ENCODE results near the gene SCFD2. TPM values are rescaled to one million over a fixed set of nuclear protein-coding genes. Genes with fewer than 3 reads are reported as not detected.

The SCFD2 gene
- total and polyA plus RNA-seq, 9 donors, result 5.1 to 42.1 (median 13.5) TPM

- TF ChIP-seq CTCF (IDR thresholded peaks at IDR 0.05) (no peak), POLR2A (IDR thresholded peaks at IDR 0.05) (no peak), EP300 (IDR thresholded peaks at IDR 0.05) (no peak)
- no peak overlapping the region for H3K27ac ChIP-seq
- no peaks in the 10 kb centered on the region for H3K4me1 ChIP-seq (ENCODE audit: insufficient read depth)
- H3K27me3 ChIP-seq, result no peaks in the 10 kb centered on the region
- 88 to 93% (median 90%) methylated on average over 2 of the region's 2 CpGs for WGBS, 3 donors
- H3K9me3 ChIP-seq, result no peaks in the 10 kb centered on the region
- H3K4me3 ChIP-seq, result no peak overlapping the region
- intact Hi-C loops (cut with DNase I), result no loop called here
- DNase-seq, result no peak
- no peaks in the 10 kb centered on the region for H3K36me3 ChIP-seq
Observed at GRCh38 chr4:52919461-52919860, 446.4 kb downstream of the SCFD2 start.

GRCh38 chr4:52917817-52918216, 448.0 kb downstream of the SCFD2 start:
- DNase-seq, result no peak
- H3K27ac ChIP-seq, result no peak overlapping the region
- intact Hi-C loops (cut with DNase I), result no loop called here
- H3K9me3 ChIP-seq, result no peaks in the 10 kb centered on the region
- WGBS, 3 donors, result 90 to 95% (median 93%) methylated on average over 5 of the region's 5 CpGs
- peaks cover 3% of the 10 kb centered on the region for H3K4me1 ChIP-seq (ENCODE audit: insufficient read depth)
- TF ChIP-seq EP300 (IDR thresholded peaks at IDR 0.05) (no peak), POLR2A (IDR thresholded peaks at IDR 0.05) (no peak), CTCF (IDR thresholded peaks at IDR 0.05) (no peak)
- no peaks in the 10 kb centered on the region for H3K27me3 ChIP-seq
- H3K4me3 ChIP-seq, result no peak overlapping the region
- H3K36me3 ChIP-seq, result no peaks in the 10 kb centered on the region

- H3K36me3 ChIP-seq, result no peaks in the 10 kb centered on the region
- TF ChIP-seq CTCF (IDR thresholded peaks at IDR 0.05) (no peak), POLR2A (IDR thresholded peaks at IDR 0.05) (no peak), EP300 (IDR thresholded peaks at IDR 0.05) (no peak)
- H3K4me3 ChIP-seq, result no peak overlapping the region
- no peak overlapping the region for H3K27ac ChIP-seq
- H3K4me1 ChIP-seq (ENCODE audit: insufficient read depth), result peaks cover 5% of the 10 kb centered on the region
- no peaks in the 10 kb centered on the region for H3K9me3 ChIP-seq
- DNase-seq, result no peak
- no peaks in the 10 kb centered on the region for H3K27me3 ChIP-seq
- WGBS, 3 donors, result 93 to 99% (median 95%) methylated on average over 6 of the region's 6 CpGs
- intact Hi-C loops (cut with DNase I), result no loop called here
Observed at GRCh38 chr4:52915730-52916300, 450.0 kb downstream of the SCFD2 start.

DNA sequence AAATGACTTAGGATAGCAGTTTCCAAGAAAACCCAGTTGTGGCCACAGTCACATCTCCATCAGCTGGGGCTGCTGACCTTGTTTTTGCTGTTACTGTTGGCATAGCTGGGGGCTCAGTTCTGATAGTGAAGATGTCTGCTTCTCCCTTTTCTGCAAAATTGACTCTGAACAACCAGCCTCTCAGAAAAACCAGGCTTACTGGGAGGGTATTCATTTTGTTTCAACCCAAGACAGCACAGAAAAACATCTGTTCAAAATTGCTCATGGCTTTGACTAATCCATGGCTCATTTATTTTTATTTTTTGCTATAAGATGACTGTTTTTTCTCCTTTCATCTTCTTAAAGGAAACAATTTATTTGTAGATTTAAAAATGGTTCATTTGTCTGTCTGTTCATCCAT, 450.7 kb downstream of the SCFD2 start:
- H3K4me3 ChIP-seq, result no peak overlapping the region
- H3K4me1 ChIP-seq (ENCODE audit: insufficient read depth), result peaks cover 5% of the 10 kb centered on the region
- intact Hi-C loops (cut with DNase I), result no loop called here
- no peaks in the 10 kb centered on the region for H3K36me3 ChIP-seq
- no peak overlapping the region for H3K27ac ChIP-seq
- TF ChIP-seq POLR2A (IDR thresholded peaks at IDR 0.05) (no peak), CTCF (IDR thresholded peaks at IDR 0.05) (no peak), EP300 (IDR thresholded peaks at IDR 0.05) (no peak)
- no peak for DNase-seq
- H3K9me3 ChIP-seq, result no peaks in the 10 kb centered on the region
- no peaks in the 10 kb centered on the region for H3K27me3 ChIP-seq

Data from ovary (tissue), 9 donors.